NCI-H526 treated with DMSO at 0.1 percent for 48 hours (cell line): ENCODE data around the gene RPS21.

ENCODE experiments used
- DNase-seq: peaks from one replicate; lab custom pipeline; 2025; lab: John Stamatoyannopoulos, UW

Gene RPS21

DNA sequence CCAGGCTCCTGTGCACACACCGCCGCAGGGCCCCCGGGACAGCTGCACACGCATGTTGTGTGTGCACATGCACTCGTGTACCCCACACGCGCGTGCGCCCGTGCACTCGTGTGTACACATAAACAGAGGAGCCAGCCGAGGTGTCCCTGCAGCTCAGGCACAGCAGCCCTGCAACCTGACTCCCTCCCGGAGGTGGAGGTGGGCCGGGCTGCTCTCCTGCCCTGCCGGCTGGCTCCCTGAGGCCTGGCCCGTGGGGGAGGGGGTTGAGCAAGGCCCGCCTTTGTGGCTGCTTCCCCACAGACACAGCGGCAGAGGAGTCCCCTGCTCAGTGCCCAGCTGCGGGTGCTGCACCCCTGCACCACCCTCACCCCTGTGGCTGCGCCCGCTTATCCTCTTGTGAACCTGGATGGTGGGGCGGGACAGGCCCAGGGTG lies 39.8 kb downstream of the RPS21 start:
- peak; percentile 71 for DNase-seq

DNA sequence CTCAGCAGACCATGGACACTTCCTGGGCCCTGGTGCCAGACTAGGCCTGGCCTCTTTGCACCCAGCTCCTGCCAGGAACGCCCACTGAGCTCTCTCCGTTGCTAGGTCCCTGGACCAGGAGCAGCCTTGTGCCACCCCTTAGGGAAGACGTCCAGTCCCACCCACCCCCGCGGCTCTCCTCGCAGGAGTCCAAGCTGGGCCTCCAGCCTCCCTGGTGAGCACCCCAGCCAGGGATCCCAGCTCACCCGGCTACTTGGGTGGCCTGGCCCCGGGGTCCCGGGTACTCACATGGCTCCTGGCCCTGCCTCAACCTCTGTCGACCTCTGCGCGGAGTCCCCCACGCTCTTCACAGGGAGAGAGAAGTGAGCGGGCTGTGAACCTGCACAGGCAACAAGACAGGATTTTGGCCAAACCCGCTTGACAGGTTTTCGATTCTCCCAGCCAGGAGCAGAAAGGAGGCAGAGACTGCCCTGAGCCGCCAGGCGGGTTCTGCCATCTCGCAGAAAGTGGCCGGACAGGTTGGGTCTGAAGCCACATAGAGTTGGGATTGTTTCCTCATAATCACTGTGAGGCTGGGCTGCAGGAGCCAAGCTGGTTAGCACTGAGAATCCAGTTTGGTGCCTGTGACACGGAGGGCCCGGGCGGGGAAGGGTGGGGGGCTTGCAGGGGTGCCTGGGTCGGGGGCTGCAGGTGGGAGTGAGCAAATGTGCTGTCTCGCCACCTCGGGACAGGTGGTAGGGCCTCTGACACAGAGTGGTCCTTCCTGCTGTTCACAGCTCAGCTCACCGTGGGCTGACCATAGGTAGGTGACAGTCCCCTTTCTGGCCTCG lies 40.5 kb downstream of the RPS21 start, which contains the start of gene RBBP8NL:
Gene RBBP8NL (minus strand): TSS at position 368 of the 830 bp plus-strand sequence. CDS start 7,892 bp downstream, outside the sequence.
- DNase-seq: peak; percentile 94

DNA sequence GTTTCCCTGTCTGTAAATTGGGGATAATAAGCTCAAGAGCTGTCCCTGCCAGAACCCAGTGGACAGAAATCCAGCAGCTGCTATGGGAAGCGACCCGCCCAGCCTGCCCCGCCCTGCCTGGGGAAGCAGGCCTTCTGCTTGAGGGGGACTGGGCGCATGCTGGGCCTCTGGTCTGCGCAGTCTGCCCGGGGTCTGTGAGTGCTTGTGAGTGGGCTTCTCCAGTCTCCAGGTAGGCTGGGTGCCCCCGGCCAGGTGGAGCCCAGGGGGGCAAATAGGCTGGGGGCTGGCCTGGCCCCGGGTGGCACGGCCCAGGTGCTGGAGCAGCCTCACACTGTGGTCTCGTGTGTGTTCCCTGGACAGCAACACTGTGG lies 41.1 kb downstream of the RPS21 start:
- no peak for DNase-seq

DNA sequence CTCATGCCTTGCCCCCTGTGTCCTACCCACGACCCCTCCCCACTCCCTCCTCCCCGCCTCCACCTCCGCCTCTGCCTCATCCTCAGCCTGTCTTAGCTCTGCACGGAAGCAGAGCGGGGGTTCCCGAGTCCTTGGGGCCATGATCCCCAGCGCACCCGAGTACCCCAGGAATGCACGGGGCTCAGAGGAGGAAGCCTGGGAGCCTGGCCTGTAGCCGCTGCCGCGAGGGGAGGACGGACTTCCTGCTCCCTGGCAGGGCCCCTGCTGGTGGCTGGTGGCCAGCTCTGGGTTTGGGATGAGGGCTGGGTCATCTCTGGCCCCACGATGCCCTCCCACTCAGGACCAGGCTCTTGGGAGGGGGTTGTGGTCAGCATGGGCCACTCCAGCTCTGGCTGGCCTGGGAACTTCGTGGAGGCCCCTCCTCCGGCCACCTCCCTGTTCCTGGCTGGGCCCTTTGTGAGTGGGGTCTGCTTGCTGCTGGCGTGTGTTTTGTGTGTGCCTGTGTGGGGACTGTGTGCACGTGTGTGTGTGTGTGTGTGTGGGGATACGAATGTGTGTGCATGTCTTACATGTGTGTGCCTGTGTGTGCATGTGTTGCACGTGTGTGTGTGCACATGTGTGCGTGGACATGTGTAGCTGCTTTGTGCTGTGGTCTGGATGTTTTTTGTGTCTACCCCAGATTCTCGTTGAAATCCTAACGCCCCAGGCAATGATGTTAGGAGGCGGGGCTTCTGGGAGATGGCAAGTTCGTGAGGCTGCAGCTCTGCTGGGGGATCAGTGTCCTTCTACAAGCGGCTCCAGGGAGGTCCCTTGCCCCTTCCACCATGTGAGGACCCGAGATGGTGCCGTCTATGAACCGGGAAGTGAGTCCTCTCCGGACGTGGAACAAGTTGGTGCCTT lies 41.7 kb downstream of the RPS21 start:
- no peak for DNase-seq

DNA sequence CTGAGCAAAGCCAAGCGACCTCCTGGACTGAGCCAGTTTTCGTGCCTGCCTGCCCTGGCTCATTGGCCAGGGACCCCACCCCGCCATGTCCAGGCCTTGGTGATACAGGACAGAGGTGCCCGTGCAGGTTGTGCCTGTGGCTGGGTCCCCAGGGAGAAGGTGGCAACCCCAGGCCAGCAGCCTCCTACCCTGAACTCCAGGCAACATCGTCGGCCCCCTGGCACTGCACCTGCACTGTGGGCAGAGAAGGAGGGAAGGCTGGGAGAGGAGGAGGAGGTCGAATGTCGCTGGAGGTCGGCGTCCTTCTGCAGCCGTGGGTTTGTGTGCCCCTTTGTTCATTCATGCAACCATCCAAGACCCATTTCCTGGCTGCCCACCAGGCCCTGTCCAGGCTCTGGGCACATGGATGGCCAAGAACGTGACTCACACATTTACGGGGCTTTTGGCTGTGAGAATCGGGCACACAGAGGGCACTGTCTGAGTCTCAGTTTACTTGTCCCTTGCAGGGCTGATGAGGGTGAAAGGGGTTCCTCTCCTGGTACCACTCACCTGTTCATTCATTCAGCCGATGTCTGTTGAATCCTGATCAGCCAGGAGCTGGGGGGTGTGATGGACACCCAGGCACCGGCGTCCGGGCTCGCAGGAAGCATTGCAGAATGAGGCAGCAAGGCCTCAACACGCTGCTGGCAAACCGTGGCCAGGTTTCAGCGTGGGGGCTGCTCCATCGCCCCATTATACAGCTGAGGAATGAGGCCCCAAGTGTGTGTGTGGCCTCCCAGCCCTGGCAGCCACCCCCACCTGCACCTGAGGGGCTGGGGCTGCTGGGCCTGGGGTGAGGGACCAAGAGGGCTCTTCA lies 42.8 kb downstream of the RPS21 start:
- DNase-seq: no peak

DNA sequence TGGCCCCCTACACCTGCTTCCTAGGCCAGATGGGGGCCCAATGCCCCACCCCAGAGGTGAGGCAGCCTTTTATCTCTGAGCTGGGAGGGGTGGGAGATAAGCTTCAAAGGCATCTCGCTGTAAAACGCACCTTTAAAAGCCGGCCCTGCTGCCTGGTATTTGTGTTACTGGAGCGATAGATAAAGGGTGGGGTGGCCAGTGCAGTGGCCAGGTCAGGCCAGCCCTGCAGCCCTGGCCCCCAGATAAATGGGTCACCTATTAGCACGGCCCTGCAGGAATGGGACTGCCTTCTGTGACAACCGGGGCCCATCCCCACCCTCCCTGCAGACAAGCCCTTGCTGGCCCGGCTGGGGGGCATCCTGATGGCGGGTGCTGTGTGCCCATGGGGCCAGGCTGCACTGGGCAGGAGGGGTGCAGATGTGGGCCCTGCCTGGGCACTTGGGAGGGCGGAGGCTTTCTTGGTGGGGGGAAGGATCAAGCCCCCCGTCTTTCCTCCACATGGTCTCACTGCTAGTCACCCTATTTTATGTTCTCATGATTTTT lies 43.5 kb downstream of the RPS21 start:
- no peak for DNase-seq

DNA sequence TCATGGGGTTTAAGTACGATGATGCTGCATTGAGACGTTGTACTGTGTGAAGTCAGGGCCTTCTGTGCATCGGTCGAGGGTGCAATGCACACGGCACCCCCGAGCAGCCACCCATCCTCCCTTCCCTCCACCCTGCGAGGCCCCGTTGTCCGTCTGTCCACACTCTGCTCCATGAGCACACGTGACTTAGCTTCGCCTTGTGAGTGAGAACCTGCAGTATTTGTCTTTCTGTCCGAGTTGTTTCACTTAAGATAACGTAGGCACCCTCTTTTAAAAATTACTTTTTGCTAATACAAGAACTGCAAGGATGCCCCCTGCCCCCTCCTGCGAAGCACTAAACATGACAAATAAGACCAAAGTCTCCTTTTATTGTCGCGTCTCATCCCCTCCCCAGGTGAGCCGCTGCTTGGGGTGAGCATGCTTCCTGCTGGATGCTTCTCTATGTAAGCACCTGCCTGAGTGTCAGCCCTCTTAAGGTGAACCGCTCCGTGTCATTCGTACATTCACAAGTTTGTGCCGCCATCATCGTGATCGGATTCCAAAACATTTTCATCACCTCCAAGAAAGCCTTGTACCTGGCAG lies 44.1 kb downstream of the RPS21 start:
- DNase-seq: no peak

DNA sequence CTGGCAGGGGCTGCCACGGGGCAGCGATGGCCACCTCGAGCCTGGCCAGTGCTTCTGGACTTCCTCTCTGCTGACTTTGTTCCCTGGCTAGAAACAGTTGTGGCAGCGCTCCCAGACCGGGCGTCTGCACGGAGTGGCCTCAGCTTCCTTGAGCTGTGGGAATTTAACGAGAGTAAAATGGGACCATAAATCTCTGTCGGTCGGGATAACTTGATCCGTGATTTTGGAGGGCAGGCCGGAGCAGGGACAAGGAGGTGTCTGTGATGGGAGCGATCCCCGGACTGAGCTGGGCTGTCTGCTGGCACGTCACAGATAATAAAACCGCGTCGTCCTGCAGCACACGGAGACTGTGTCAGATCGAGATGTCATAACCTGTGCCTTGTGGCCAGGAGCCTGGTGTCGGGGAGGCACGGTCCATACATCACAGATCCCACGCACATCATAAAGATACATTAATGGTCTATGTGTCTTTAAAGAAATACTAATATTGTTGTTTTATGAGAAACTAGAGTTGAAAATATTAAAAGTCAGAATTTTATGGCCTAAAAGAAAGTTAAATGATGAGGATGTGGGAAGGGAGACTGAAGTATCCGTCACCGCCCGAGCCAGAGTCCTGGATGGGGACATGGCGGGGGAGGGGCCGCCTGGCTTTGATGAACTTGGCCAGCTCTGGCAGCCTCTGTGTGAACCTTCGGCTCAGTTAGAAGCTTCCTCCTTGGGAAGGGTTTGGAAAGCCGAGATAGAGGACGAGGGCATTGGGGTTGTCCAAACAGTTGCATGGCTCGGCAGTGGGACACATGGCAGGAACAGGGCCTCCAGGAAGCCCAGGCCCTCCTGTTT lies 47.0 kb downstream of the RPS21 start:
- no peak for DNase-seq

DNA sequence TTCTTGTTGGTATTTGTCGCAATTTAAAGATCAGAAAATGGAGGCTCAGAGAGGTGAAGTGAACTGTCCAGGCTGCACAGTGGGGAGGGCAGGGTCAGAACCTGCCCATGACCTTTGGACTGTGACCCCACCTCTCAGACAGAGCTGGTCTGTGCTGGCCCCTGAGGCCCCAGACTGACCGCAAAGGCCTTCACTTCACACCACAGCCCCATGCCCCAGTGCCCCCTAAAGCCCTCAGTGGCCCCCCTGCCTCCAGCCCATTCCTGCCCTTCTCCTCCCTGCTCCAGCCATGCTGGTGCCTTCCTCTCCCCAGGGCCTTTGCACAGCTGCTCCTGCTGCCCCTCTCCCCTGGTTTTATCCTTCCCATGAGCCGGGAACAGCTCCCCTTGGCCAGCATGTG lies 49.8 kb downstream of the RPS21 start:
- DNase-seq: no peak

DNA sequence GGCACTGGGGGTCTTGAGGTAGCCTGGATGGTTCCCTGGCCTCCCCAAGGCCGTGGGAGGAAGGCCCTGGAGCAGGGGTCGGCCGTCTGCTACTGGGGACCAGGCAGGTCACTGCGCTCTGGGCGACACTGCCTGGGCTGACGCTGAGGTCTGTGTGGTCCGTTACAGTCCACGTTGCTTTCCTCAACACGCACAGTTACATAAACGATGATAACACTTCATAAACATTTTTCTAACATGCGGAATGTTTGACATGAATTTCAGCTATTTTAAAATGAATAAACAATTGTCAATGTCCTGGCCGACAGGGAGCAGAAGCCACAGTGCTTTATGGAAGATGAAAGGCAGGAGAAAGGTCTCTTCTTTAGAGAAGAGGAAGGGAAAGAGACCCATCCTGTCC lies 50.6 kb downstream of the RPS21 start:
- DNase-seq: no peak

DNA sequence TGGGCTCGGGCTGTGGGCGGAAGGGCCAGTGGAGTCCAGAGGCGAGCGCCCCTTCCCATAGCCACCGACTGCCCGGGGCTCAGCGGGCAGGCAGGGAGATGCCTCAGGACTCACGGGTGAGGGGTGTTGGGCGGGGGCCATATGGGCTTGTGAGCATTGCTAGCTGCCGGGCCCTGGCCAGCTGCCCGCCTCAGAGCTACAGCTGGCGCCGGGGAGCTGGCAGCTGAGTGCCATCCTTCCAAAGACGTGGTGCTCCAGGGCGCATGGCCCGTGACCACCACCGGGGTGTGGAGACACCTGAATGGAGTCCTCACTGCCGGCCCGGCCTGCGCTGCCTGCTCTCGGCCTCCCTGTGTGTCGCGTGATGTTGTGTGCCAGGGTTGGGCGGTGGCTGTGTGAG lies 51.0 kb downstream of the RPS21 start:
- DNase-seq: no peak
